Measurements from ENCODE around the gene RNF213.

The RNF213 gene

DNA sequence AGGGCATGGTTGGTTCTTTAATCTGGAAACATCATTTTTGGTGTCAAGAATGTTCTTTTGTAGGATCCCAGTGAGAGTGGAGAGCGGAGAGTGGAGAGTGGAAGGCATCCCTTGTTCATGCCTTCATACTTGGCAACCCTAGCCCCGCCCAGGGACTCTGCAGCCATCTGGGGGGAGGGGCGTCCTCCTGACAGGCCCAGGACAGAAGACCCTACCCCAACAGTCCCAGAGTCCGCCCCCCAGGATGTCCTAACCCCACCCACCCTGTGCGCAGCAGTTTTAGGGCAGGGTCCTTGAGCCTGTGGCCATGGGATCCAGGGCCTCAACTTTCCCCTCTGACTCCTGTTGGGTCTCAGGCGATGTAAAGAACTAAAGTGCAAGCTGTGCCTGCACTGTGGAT, 36.0 kb upstream of the RNF213 start:
- Histone ChIP-seq H3K36me3 (ENCODE audit: control insufficient read depth in 4 of 4, insufficient read depth in 4 of 4, low read length in 3 of 4) (no peaks in the 10 kb centered on the region), H3K27me3 (replicated peaks in 2 of 5; ENCODE audit: control insufficient read depth in 4 of 5, insufficient read depth in 5 of 5, low read length in 4 of 5) (peaks cover 0 to 82% (median 7%) of the 10 kb centered on the region in 5 experiments), H3K27ac (ENCODE audit: insufficient read depth in 1 of 2, low read depth in 1 of 2, low read length in 2 of 2, poor library complexity in 1 of 2, severe bottlenecking in 2 of 2) (no peak overlapping the region), H3K9me3 (ENCODE audit: control extremely low read depth in 1 of 5, control insufficient read depth in 4 of 5, insufficient read depth in 2 of 5, low read depth in 1 of 5, low read length in 4 of 5) (peaks cover 0 to 1% (median 0%) of the 10 kb centered on the region in 5 experiments), H3K4me1 (ENCODE audit: control extremely low read depth in 1 of 4, control insufficient read depth in 4 of 4, insufficient read depth in 4 of 4, low read length in 3 of 4) (peaks cover 0 to 11% (median 6%) of the 10 kb centered on the region in 4 experiments), H3K4me3 (ENCODE audit: control insufficient read depth in 1 of 7, extremely low read depth in 1 of 7, insufficient read depth in 4 of 7, low read depth in 2 of 7, low read length in 6 of 7) (no peak overlapping the region)
- no peak for DNase-seq
- CTCF ChIA-PET, result interaction anchor here (3.3 kb wide), 1 partner anchor 28 kb away, joined by 9 read pairs; no protein-coding TSS in a partner anchor
- POLR2A ChIA-PET, result no interaction called here
- 100% methylated on average over 2 of the region's 6 CpGs for WGBS (ENCODE audit: insufficient coverage)

- no peak overlapping the region for H3K4me3 ChIP-seq (ENCODE audit: control insufficient read depth in 1 of 7, extremely low read depth in 1 of 7, insufficient read depth in 4 of 7, low read depth in 2 of 7, low read length in 6 of 7)
- DNase-seq, result no peak
- H3K36me3 ChIP-seq (ENCODE audit: control insufficient read depth in 4 of 4, insufficient read depth in 4 of 4, low read length in 3 of 4), result no peaks in the 10 kb centered on the region
- ChIA-PET POLR2A (no interaction called here), CTCF (interaction anchor here (1.6 to 3.3 kb wide), 2 partner anchors 9 to 28 kb away, joined by 3 to 9 read pairs; no protein-coding TSS in a partner anchor)
- H3K27ac ChIP-seq (ENCODE audit: insufficient read depth in 1 of 2, low read depth in 1 of 2, low read length in 2 of 2, poor library complexity in 1 of 2, severe bottlenecking in 2 of 2), result no peak overlapping the region
- H3K9me3 ChIP-seq (ENCODE audit: control extremely low read depth in 1 of 5, control insufficient read depth in 4 of 5, insufficient read depth in 2 of 5, low read depth in 1 of 5, low read length in 4 of 5), result peaks cover 0 to 1% (median 0%) of the 10 kb centered on the region in 5 experiments
- H3K4me1 ChIP-seq (ENCODE audit: control extremely low read depth in 1 of 4, control insufficient read depth in 4 of 4, insufficient read depth in 4 of 4, low read length in 3 of 4), result peaks cover 0 to 6% (median 1%) of the 10 kb centered on the region in 4 experiments
- WGBS (ENCODE audit: insufficient coverage), result 95% methylated on average over 4 of the region's 6 CpGs
- peaks cover 0 to 79% (median 7%) of the 10 kb centered on the region in 5 experiments for H3K27me3 ChIP-seq (replicated peaks in 2 of 5; ENCODE audit: control insufficient read depth in 4 of 5, insufficient read depth in 5 of 5, low read length in 4 of 5)
These were observed 35.4 kb upstream of the RNF213 start for GRCh38 chr17:80225230-80225629.

DNA sequence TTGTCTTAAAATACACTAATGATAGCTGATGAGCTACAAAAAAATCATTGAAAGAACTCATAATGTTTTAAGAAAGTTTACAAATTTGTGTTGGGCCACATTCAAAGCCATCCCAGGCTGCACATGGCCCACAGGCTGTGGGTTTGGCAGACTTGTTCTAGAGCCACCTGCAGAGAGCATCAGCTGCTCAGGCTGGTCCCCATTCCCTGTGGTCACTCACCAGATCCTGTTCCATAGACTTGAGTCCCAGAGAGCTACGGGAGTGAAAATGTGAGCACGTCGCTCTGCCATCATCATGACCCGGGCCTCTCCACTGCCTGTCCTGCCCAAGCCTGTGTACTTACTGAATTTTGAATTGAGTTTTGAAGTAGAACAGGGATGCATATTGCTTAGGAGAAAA, 33.5 kb upstream of the RNF213 start:
- ChIA-PET POLR2A (no interaction called here), CTCF (interaction anchor here (0.6 to 3.3 kb wide), 4 partner anchors 25 to 267 kb away, joined by 3 to 9 read pairs (median 6); no protein-coding TSS in a partner anchor)
- no peak overlapping the region for H3K27ac ChIP-seq (ENCODE audit: insufficient read depth in 1 of 2, low read depth in 1 of 2, low read length in 2 of 2, poor library complexity in 1 of 2, severe bottlenecking in 2 of 2)
- 100% methylated on average over 4 of the region's 4 CpGs for WGBS (ENCODE audit: insufficient coverage)
- DNase-seq, result no peak
- H3K4me3 ChIP-seq (ENCODE audit: control insufficient read depth in 1 of 7, extremely low read depth in 1 of 7, insufficient read depth in 4 of 7, low read depth in 2 of 7, low read length in 6 of 7), result no peak overlapping the region
- H3K27me3 ChIP-seq (replicated peaks in 2 of 5; ENCODE audit: control insufficient read depth in 4 of 5, insufficient read depth in 5 of 5, low read length in 4 of 5), result peaks cover 0 to 62% (median 7%) of the 10 kb centered on the region in 5 experiments
- no peaks in the 10 kb centered on the region for H3K4me1 ChIP-seq (ENCODE audit: control extremely low read depth in 1 of 4, control insufficient read depth in 4 of 4, insufficient read depth in 4 of 4, low read length in 3 of 4)
- H3K36me3 ChIP-seq (ENCODE audit: control insufficient read depth in 4 of 4, insufficient read depth in 4 of 4, low read length in 3 of 4), result no peaks in the 10 kb centered on the region
- peaks cover 0 to 4% (median 1%) of the 10 kb centered on the region in 5 experiments for H3K9me3 ChIP-seq (ENCODE audit: control extremely low read depth in 1 of 5, control insufficient read depth in 4 of 5, insufficient read depth in 2 of 5, low read depth in 1 of 5, low read length in 4 of 5)

GRCh38 chr17:80227666-80228065, 33.0 kb upstream of the RNF213 start:
- POLR2A ChIA-PET, result no interaction called here
- CTCF ChIA-PET, result interaction anchor here (0.6 to 3.3 kb wide), 4 partner anchors 24 to 267 kb away, joined by 3 to 9 read pairs (median 6); no protein-coding TSS in a partner anchor
- 93% methylated on average over 9 of the region's 11 CpGs for whole genome bisulfite sequencing (ENCODE audit: insufficient coverage)
- no peak overlapping the region for H3K27ac ChIP-seq (ENCODE audit: insufficient read depth in 1 of 2, low read depth in 1 of 2, low read length in 2 of 2, poor library complexity in 1 of 2, severe bottlenecking in 2 of 2)
- H3K9me3 ChIP-seq (ENCODE audit: control extremely low read depth in 1 of 5, control insufficient read depth in 4 of 5, insufficient read depth in 2 of 5, low read depth in 1 of 5, low read length in 4 of 5), result peaks cover 2 to 7% (median 4%) of the 10 kb centered on the region in 5 experiments
- H3K4me3 ChIP-seq (ENCODE audit: control insufficient read depth in 1 of 7, extremely low read depth in 1 of 7, insufficient read depth in 4 of 7, low read depth in 2 of 7, low read length in 6 of 7), result no peak overlapping the region
- peaks cover 0 to 57% (median 7%) of the 10 kb centered on the region in 5 experiments for H3K27me3 ChIP-seq (replicated peaks in 2 of 5; ENCODE audit: control insufficient read depth in 4 of 5, insufficient read depth in 5 of 5, low read length in 4 of 5)
- no peaks in the 10 kb centered on the region for H3K36me3 ChIP-seq (ENCODE audit: control insufficient read depth in 4 of 4, insufficient read depth in 4 of 4, low read length in 3 of 4)
- H3K4me1 ChIP-seq (ENCODE audit: control extremely low read depth in 1 of 4, control insufficient read depth in 4 of 4, insufficient read depth in 4 of 4, low read length in 3 of 4), result no peaks in the 10 kb centered on the region
- no peak for DNase-seq

DNA sequence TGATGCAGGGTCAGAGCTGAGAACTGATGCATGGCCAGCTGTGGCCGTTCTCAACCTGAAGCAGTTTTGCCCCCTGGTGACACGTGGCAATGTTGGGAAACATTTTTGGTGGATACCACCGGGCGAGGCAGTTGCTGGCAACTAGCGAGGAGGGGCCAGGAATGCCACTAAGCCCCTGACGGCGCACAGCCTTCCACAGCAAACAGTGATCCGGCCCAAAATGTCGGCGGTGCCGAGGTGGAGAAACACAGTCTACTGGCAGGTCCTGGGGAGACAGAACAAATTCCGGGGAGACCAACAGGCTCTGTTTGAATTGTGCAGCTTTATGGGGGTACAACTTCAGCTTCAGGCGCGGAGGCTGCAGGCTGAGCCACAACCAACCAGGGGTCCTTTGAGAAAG, 32.2 kb upstream of the RNF213 start:
- peaks cover 2 to 15% (median 11%) of the 10 kb centered on the region in 5 experiments for H3K9me3 ChIP-seq (ENCODE audit: control extremely low read depth in 1 of 5, control insufficient read depth in 4 of 5, insufficient read depth in 2 of 5, low read depth in 1 of 5, low read length in 4 of 5)
- DNase-seq, result no peak
- no peak overlapping the region for H3K27ac ChIP-seq (ENCODE audit: insufficient read depth in 1 of 2, low read depth in 1 of 2, low read length in 2 of 2, poor library complexity in 1 of 2, severe bottlenecking in 2 of 2)
- 93% methylated on average over 12 of the region's 14 CpGs for WGBS (ENCODE audit: insufficient coverage)
- POLR2A ChIA-PET, result no interaction called here
- CTCF ChIA-PET, result no interaction called here
- no peak overlapping the region for H3K4me3 ChIP-seq (ENCODE audit: control insufficient read depth in 1 of 7, extremely low read depth in 1 of 7, insufficient read depth in 4 of 7, low read depth in 2 of 7, low read length in 6 of 7)
- H3K36me3 ChIP-seq (ENCODE audit: control insufficient read depth in 4 of 4, insufficient read depth in 4 of 4, low read length in 3 of 4), result no peaks in the 10 kb centered on the region
- peaks cover 0 to 49% (median 7%) of the 10 kb centered on the region in 5 experiments for H3K27me3 ChIP-seq (replicated peaks in 2 of 5; ENCODE audit: control insufficient read depth in 4 of 5, insufficient read depth in 5 of 5, low read length in 4 of 5)
- H3K4me1 ChIP-seq (ENCODE audit: control extremely low read depth in 1 of 4, control insufficient read depth in 4 of 4, insufficient read depth in 4 of 4, low read length in 3 of 4), result no peaks in the 10 kb centered on the region

GRCh38 chr17:80229011-80229410, 31.6 kb upstream of the RNF213 start:
- ChIA-PET CTCF (no interaction called here), POLR2A (no interaction called here)
- Histone ChIP-seq H3K27me3 (replicated peaks in 2 of 5; ENCODE audit: control insufficient read depth in 4 of 5, insufficient read depth in 5 of 5, low read length in 4 of 5) (peaks cover 0 to 45% (median 7%) of the 10 kb centered on the region in 5 experiments), H3K27ac (ENCODE audit: insufficient read depth in 1 of 2, low read depth in 1 of 2, low read length in 2 of 2, poor library complexity in 1 of 2, severe bottlenecking in 2 of 2) (no peak overlapping the region), H3K4me1 (ENCODE audit: control extremely low read depth in 1 of 4, control insufficient read depth in 4 of 4, insufficient read depth in 4 of 4, low read length in 3 of 4) (no peaks in the 10 kb centered on the region), H3K9me3 (ENCODE audit: control extremely low read depth in 1 of 5, control insufficient read depth in 4 of 5, insufficient read depth in 2 of 5, low read depth in 1 of 5, low read length in 4 of 5) (peaks cover 2 to 20% (median 13%) of the 10 kb centered on the region in 5 experiments), H3K36me3 (ENCODE audit: control insufficient read depth in 4 of 4, insufficient read depth in 4 of 4, low read length in 3 of 4) (no peaks in the 10 kb centered on the region), H3K4me3 (ENCODE audit: control insufficient read depth in 1 of 7, extremely low read depth in 1 of 7, insufficient read depth in 4 of 7, low read depth in 2 of 7, low read length in 6 of 7) (no peak overlapping the region)
- no peak for DNase-seq
- 89% methylated on average over 4 of the region's 4 CpGs for WGBS (ENCODE audit: insufficient coverage)

- H3K27me3 ChIP-seq (replicated peaks in 2 of 5; ENCODE audit: control insufficient read depth in 4 of 5, insufficient read depth in 5 of 5, low read length in 4 of 5), result peaks cover 0 to 16% (median 0%) of the 10 kb centered on the region in 5 experiments
- no peaks in the 10 kb centered on the region for H3K4me1 ChIP-seq (ENCODE audit: control extremely low read depth in 1 of 4, control insufficient read depth in 4 of 4, insufficient read depth in 4 of 4, low read length in 3 of 4)
- ChIA-PET CTCF (no interaction called here), POLR2A (no interaction called here)
- peaks cover 2 to 23% (median 17%) of the 10 kb centered on the region in 5 experiments for H3K9me3 ChIP-seq (ENCODE audit: control extremely low read depth in 1 of 5, control insufficient read depth in 4 of 5, insufficient read depth in 2 of 5, low read depth in 1 of 5, low read length in 4 of 5)
- H3K4me3 ChIP-seq (ENCODE audit: control insufficient read depth in 1 of 7, extremely low read depth in 1 of 7, insufficient read depth in 4 of 7, low read depth in 2 of 7, low read length in 6 of 7), result no peak overlapping the region
- no CpG with 5 or more reads among the region's 1 CpG for WGBS (ENCODE audit: insufficient coverage)
- H3K36me3 ChIP-seq (ENCODE audit: control insufficient read depth in 4 of 4, insufficient read depth in 4 of 4, low read length in 3 of 4), result no peaks in the 10 kb centered on the region
- DNase-seq, result no peak
- H3K27ac ChIP-seq (ENCODE audit: insufficient read depth in 1 of 2, low read depth in 1 of 2, low read length in 2 of 2, poor library complexity in 1 of 2, severe bottlenecking in 2 of 2), result no peak overlapping the region
These were observed 28.2 kb upstream of the RNF213 start for GRCh38 chr17:80232438-80232837.
